ENCODE measurements around the gene PRSS50. TPM values are rescaled to one million over a fixed set of nuclear protein-coding genes. Genes with fewer than 3 reads are reported as not detected.

Gene PRSS50
- total RNA-seq, 1 donor from 2014 or later = not detected

- no peak for FAIRE-seq
- no peak overlapping the region for H3K4me3 ChIP-seq (ENCODE audit: low read depth, low read length)
- H3K27me3 ChIP-seq (ENCODE audit: control insufficient read depth, insufficient read depth, low read length) = no peaks in the 10 kb centered on the region
- TF ChIP-seq, protein P1, sequence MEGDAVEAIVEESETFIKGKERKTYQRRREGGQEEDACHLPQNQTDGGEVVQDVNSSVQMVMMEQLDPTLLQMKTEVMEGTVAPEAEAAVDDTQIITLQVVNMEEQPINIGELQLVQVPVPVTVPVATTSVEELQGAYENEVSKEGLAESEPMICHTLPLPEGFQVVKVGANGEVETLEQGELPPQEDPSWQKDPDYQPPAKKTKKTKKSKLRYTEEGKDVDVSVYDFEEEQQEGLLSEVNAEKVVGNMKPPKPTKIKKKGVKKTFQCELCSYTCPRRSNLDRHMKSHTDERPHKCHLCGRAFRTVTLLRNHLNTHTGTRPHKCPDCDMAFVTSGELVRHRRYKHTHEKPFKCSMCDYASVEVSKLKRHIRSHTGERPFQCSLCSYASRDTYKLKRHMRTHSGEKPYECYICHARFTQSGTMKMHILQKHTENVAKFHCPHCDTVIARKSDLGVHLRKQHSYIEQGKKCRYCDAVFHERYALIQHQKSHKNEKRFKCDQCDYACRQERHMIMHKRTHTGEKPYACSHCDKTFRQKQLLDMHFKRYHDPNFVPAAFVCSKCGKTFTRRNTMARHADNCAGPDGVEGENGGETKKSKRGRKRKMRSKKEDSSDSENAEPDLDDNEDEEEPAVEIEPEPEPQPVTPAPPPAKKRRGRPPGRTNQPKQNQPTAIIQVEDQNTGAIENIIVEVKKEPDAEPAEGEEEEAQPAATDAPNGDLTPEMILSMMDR (IDR thresholded peaks at IDR 0.05; ENCODE audit: insufficient read depth, low read length, severe bottlenecking) = no peak
- H3K36me3 ChIP-seq (ENCODE audit: control insufficient read depth, insufficient read depth, low read length) = peaks cover 19% of the 10 kb centered on the region
- DNase-seq (ENCODE audit: low read depth) = peak; percentile 11
Measured at GRCh38 chr3:46668116-46668515, 49.6 kb downstream of the PRSS50 start.

GRCh38 chr3:46667657-46668056 lies 50.0 kb downstream of the PRSS50 start:
- no peak for DNase-seq (ENCODE audit: low read depth)
- TF ChIP-seq, protein P1 (IDR thresholded peaks at IDR 0.05; ENCODE audit: insufficient read depth, low read length, severe bottlenecking) = no peak
- Histone ChIP-seq H3K36me3 (ENCODE audit: control insufficient read depth, insufficient read depth, low read length) (peaks cover 17% of the 10 kb centered on the region), H3K27me3 (ENCODE audit: control insufficient read depth, insufficient read depth, low read length) (no peaks in the 10 kb centered on the region), H3K4me3 (ENCODE audit: low read depth, low read length) (no peak overlapping the region)
- no peak for FAIRE-seq

DNA sequence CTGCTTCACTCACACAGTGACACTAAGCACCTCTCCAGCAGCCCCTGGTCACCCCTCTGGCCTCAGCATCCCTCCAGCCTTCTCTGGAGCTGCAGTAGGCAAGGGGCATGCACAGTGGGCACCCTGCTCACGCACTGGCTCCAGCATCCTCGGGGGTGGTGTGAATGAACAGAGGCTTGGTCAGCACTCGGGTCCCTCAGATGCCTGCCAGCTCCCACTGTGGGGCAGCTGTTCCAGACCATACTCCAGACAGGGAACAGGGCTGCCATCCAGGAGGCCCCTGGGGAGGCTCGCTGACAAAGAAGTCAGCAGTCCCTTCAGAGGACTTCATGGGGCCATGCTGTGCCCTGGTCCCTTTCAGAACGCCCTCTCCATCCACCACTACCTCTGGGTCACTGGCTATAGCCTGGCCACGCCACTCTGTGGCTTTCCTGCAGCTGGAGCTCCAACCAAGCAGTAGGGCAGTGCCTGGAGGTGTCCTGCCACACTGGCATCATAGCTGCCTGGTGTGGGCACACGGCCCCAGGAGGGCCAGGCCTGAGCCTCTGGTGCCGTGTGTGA lies 50.5 kb downstream of the PRSS50 start:
- FAIRE-seq (peak; percentile 52), DNase-seq (ENCODE audit: low read depth) (no peak)
- no peak overlapping the region for H3K4me3 ChIP-seq (ENCODE audit: low read depth, low read length)
- H3K36me3 ChIP-seq (ENCODE audit: control insufficient read depth, insufficient read depth, low read length) = peaks cover 13% of the 10 kb centered on the region
- H3K27me3 ChIP-seq (ENCODE audit: control insufficient read depth, insufficient read depth, low read length) = no peaks in the 10 kb centered on the region
- TF ChIP-seq, protein P1 (IDR thresholded peaks at IDR 0.05; ENCODE audit: insufficient read depth, low read length, severe bottlenecking) = no peak

DNA sequence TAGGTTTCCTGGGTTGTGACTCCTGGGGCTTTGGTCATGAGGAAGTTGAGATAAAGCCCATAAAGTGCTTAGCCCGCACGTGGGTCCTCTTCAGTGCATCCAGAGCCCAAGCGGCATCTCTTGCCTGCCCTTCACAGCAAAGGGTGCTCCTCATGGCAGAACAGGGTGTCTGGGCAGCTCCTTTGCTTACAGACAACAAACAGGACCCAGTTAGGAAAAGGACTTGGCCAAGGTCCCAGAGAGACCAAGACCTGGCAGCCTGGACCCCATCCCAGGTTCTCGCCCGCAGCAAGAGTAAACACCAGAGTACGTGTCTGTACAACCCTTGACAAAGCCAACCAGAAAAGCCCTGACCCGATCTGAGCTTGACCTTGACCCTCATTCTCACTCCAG lies 51.2 kb downstream of the PRSS50 start:
- H3K27me3 ChIP-seq (ENCODE audit: control insufficient read depth, insufficient read depth, low read length) = no peaks in the 10 kb centered on the region
- H3K4me3 ChIP-seq (ENCODE audit: low read depth, low read length) = no peak overlapping the region
- TF ChIP-seq, protein P1 (IDR thresholded peaks at IDR 0.05; ENCODE audit: insufficient read depth, low read length, severe bottlenecking) = no peak
- no peak for FAIRE-seq
- peaks cover 6% of the 10 kb centered on the region for H3K36me3 ChIP-seq (ENCODE audit: control insufficient read depth, insufficient read depth, low read length)
- DNase-seq (ENCODE audit: low read depth) = no peak

DNA sequence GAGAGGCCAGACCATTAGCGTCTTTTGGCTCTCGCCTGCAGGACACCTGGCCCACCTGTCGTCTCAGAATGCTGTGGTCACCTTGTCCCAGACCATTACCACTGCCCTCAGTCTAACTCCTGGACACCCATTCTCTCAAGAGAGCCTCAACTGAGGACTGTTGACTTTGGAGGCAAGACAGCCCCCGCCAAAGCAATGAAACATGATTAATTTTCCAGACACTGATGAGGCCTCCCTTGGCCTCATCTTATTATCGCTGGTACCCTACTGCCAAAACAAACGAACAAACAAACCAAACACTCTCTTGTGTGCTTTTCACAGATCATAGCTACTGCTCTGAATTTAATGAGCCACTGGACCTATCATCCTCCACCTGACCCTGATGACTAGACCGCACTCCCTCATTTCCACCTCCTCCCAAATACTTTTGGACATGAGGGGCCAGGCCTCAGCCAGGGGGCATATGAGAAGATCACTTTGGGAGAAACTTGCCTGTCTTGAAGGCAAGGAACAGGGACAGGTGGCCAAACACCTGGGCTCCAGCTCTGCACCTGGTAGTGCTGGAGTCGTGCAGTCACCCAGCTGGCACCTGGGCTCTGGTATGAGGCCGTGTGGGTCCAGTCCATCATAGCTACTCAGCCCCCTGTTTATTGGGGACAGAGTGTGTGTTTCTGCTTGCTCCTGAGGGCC lies 51.8 kb downstream of the PRSS50 start:
- DNase-seq (ENCODE audit: low read depth) (no peak), FAIRE-seq (peak; percentile 50)
- Histone ChIP-seq H3K27me3 (ENCODE audit: control insufficient read depth, insufficient read depth, low read length) (no peaks in the 10 kb centered on the region), H3K36me3 (ENCODE audit: control insufficient read depth, insufficient read depth, low read length) (peaks cover 2% of the 10 kb centered on the region), H3K4me3 (ENCODE audit: low read depth, low read length) (no peak overlapping the region)
- TF ChIP-seq, protein P1 (IDR thresholded peaks at IDR 0.05; ENCODE audit: insufficient read depth, low read length, severe bottlenecking) = no peak
